Hepatic stellate cell (primary cell): ENCODE results near the gene DIAPH2.

Source experiments
- DNase-seq: peaks from one replicate; pipeline ENCODE4 v3.0.0; 2011; ENCODE audit warnings: low spot score

The DIAPH2 gene

GRCh38 chrX:97309487-97310116 is 625.0 kb downstream of the DIAPH2 start:
- no peak for DNase-seq

GRCh38 chrX:97310373-97310772 is 625.7 kb downstream of the DIAPH2 start:
- DNase-seq: no peak

GRCh38 chrX:97311066-97311778 is 626.6 kb downstream of the DIAPH2 start:
- DNase-seq: no peak

GRCh38 chrX:97314345-97314744 is 629.7 kb downstream of the DIAPH2 start:
- DNase-seq: no peak

- no peak for DNase-seq
Measured at GRCh38 chrX:97315939-97316338, 631.3 kb downstream of the DIAPH2 start.

- no peak for DNase-seq
Measured at GRCh38 chrX:97320305-97320704, 635.7 kb downstream of the DIAPH2 start.

GRCh38 chrX:97322401-97322800 is 637.8 kb downstream of the DIAPH2 start:
- DNase-seq: peak; percentile 22

- no peak for DNase-seq
Measured at GRCh38 chrX:97326456-97326855, 641.8 kb downstream of the DIAPH2 start.

GRCh38 chrX:97328853-97329390 is 644.3 kb downstream of the DIAPH2 start:
- no peak for DNase-seq

- no peak for DNase-seq
Measured at GRCh38 chrX:97330151-97330550, 645.5 kb downstream of the DIAPH2 start.

GRCh38 chrX:97332963-97333362 is 648.3 kb downstream of the DIAPH2 start:
- DNase-seq: peak; percentile 6

- no peak for DNase-seq
Measured at GRCh38 chrX:97334850-97335249, 650.2 kb downstream of the DIAPH2 start.

GRCh38 chrX:97344724-97345123 is 660.1 kb downstream of the DIAPH2 start:
- no peak for DNase-seq

- no peak for DNase-seq
Measured at GRCh38 chrX:97358941-97359340, 674.3 kb downstream of the DIAPH2 start.

- no peak for DNase-seq
Measured at GRCh38 chrX:97363843-97364242, 679.2 kb downstream of the DIAPH2 start.

- DNase-seq: no peak
Measured at GRCh38 chrX:97366237-97366636, 681.6 kb downstream of the DIAPH2 start.

GRCh38 chrX:97367125-97367524 is 682.5 kb downstream of the DIAPH2 start:
- no peak for DNase-seq

GRCh38 chrX:97369947-97370346 is 685.3 kb downstream of the DIAPH2 start:
- no peak for DNase-seq

- DNase-seq: no peak
Measured at GRCh38 chrX:97372001-97372766, 687.5 kb downstream of the DIAPH2 start.

- DNase-seq: no peak
Measured at GRCh38 chrX:97374266-97374665, 689.6 kb downstream of the DIAPH2 start.

GRCh38 chrX:97380200-97380599 is 695.6 kb downstream of the DIAPH2 start:
- DNase-seq: no peak

- no peak for DNase-seq
Measured at GRCh38 chrX:97384685-97385084, 700.0 kb downstream of the DIAPH2 start.

GRCh38 chrX:97387004-97387403 is 702.4 kb downstream of the DIAPH2 start:
- DNase-seq: no peak
